Measurements from ENCODE around the gene EFHD1. TPM values are rescaled to one million over a fixed set of nuclear protein-coding genes. Genes with fewer than 3 reads are reported as not detected.

EFHD1 gene
- total and polyA plus RNA-seq, 2 of the 13 experiments (the other 11 are each of a cell fraction or from before 2014, with no cell fraction given), result 0.09 TPM; not detected in 1

DNA sequence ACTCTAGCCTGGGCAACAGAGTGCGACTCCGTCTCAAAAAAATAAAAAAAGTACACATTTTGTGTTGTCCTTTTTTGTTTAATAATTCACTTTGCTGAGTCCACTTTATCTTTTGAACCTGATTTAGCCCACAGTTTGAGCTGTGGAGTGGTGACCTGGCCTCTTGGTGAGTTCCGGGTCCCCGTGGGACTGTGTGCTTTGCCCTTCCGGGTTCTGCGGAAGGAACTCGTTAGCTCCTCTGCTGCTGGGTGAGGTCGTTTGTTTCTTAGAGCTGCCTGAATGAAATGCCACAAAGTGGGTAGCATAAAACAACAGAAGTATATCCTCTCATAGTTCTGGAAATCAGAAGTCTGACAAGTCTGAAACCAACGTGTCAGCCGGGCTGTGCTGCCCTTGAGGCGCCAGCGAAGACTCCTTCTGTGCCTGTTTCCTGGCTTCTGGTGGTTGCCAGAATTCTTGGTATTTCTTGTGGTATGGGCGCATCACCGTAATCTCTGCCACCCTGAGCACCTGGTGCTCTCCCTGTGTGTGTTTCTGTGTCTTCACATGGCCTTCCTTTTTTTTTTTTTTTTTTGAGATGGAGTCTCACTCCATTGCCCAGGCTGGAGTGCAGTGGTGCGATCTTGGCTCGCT, 3.5 kb downstream of the EFHD1 start (continued):
- TF ChIP-seq, protein P1, sequence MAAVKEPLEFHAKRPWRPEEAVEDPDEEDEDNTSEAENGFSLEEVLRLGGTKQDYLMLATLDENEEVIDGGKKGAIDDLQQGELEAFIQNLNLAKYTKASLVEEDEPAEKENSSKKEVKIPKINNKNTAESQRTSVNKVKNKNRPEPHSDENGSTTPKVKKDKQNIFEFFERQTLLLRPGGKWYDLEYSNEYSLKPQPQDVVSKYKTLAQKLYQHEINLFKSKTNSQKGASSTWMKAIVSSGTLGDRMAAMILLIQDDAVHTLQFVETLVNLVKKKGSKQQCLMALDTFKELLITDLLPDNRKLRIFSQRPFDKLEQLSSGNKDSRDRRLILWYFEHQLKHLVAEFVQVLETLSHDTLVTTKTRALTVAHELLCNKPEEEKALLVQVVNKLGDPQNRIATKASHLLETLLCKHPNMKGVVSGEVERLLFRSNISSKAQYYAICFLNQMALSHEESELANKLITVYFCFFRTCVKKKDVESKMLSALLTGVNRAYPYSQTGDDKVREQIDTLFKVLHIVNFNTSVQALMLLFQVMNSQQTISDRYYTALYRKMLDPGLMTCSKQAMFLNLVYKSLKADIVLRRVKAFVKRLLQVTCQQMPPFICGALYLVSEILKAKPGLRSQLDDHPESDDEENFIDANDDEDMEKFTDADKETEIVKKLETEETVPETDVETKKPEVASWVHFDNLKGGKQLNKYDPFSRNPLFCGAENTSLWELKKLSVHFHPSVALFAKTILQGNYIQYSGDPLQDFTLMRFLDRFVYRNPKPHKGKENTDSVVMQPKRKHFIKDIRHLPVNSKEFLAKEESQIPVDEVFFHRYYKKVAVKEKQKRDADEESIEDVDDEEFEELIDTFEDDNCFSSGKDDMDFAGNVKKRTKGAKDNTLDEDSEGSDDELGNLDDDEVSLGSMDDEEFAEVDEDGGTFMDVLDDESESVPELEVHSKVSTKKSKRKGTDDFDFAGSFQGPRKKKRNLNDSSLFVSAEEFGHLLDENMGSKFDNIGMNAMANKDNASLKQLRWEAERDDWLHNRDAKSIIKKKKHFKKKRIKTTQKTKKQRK (IDR thresholded peaks at IDR 0.05; ENCODE audit: low read length), result no peak
- TF ChIP-seq, protein P2, sequence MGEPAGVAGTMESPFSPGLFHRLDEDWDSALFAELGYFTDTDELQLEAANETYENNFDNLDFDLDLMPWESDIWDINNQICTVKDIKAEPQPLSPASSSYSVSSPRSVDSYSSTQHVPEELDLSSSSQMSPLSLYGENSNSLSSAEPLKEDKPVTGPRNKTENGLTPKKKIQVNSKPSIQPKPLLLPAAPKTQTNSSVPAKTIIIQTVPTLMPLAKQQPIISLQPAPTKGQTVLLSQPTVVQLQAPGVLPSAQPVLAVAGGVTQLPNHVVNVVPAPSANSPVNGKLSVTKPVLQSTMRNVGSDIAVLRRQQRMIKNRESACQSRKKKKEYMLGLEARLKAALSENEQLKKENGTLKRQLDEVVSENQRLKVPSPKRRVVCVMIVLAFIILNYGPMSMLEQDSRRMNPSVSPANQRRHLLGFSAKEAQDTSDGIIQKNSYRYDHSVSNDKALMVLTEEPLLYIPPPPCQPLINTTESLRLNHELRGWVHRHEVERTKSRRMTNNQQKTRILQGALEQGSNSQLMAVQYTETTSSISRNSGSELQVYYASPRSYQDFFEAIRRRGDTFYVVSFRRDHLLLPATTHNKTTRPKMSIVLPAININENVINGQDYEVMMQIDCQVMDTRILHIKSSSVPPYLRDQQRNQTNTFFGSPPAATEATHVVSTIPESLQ (CRISPR knock-in tag; conservative IDR thresholded peaks at IDR 0.05), result no peak
- TF ChIP-seq PRMT3 (CRISPR knock-in tag; IDR thresholded peaks at IDR 0.05; ENCODE audit: borderline replicate concordance, low read depth), result no peak
- peak; percentile 52; the same call in 1 of the 2 replicates for TF ChIP-seq ELF1 (CRISPR knock-in tag; IDR thresholded peaks at IDR 0.05)
- no peak for TF ChIP-seq NFIC (IDR thresholded peaks at IDR 0.05; ENCODE audit: low read length)

DNA sequence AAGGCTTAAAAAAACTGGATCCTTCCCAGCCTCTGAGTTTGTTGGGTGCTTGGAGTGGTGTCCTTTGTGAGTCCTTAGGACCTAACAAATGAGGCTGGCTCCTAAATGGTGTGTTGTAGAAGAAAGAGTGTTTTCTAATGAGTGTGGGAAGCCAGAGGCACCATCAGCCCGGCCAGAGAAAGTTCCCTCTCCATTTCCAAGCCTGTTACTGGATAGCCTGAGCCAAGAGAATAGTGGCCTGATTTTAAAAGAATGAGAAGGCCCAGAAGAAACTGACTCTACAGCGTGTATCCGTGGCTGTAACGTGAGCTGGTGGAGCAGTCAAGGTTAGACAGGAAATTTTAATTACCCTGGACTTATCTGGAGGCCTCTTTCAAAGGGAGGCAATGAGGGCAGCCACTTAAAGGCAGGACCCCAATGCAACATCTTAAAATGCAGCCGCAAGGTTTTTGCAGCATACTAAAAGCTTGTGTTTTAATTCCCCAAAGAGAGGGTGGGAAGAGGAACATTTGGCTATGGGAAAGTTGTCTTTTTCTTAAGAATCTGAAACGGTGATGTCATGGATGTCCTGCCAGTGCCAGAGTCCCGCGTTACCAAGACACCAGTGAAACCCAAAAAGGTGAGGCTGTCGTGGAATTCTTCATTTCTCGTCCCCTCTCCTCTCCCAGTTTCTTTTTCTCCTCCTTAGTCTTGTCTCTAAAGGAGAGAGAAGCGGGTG, 4.6 kb downstream of the EFHD1 start:
- intact Hi-C loops (cut with micrococcal nuclease; ENCODE audit: unreplicated experiment) (no loop called here), in situ Hi-C loops (cut with HindIII; ENCODE audit: extremely low pct_ligation_motif_present, low pct_unique_long_range_greater_than_20kb) (no loop called here)
- 70% methylated on average over 11 of the region's 11 CpGs for WGBS (ENCODE audit: low lambda C conversion rate)
- FAIRE-seq (no peak), DNase-seq (ENCODE audit: low spot score) (no peak), ATAC-seq (no peak)
- no peak overlapping the region for H3K4me2 ChIP-seq (ENCODE audit: low read depth, low read length)
- no peak overlapping the region for H3K4me3 ChIP-seq (replicated peaks in 1 of 3; ENCODE audit: insufficient read depth in 1 of 3, low read depth in 2 of 3, low read length in 3 of 3)
- CTCF ChIA-PET (ENCODE audit: low intra/inter-chr PET ratio, low total read pairs), result no interaction called here
- BruUV-seq (replicated peaks), result no TSS peak
- no peaks in the 10 kb centered on the region for H4K20me1 ChIP-seq (ENCODE audit: insufficient read depth, low read length)
- H3K4me1 ChIP-seq (ENCODE audit: insufficient read depth, low read length), result peaks cover 18% of the 10 kb centered on the region
- no peak overlapping the region for H3K9ac ChIP-seq (ENCODE audit: insufficient read depth, low read depth, low read length)
- TF ChIP-seq SAFB2 (CRISPR knock-in tag; IDR thresholded peaks at IDR 0.05; ENCODE audit: borderline replicate concordance, low read depth) (no peak), ZNF350 (CRISPR knock-in tag; IDR thresholded peaks at IDR 0.05; ENCODE audit: borderline replicate concordance, low read depth) (no peak), NFKB2 (CRISPR knock-in tag; IDR thresholded peaks at IDR 0.05; ENCODE audit: borderline replicate concordance) (no peak), ATF7 (IDR thresholded peaks at IDR 0.05) (peak; percentile 48; the same call in 1 of the 2 replicates), ATF7 (CRISPR knock-in tag; IDR thresholded peaks at IDR 0.05) (no peak), ZNF138 (CRISPR knock-in tag; IDR thresholded peaks at IDR 0.05; ENCODE audit: low read depth) (no peak), ZNF550 (CRISPR knock-in tag; IDR thresholded peaks at IDR 0.05; ENCODE audit: borderline replicate concordance) (no peak)
- TF ChIP-seq, protein P3, sequence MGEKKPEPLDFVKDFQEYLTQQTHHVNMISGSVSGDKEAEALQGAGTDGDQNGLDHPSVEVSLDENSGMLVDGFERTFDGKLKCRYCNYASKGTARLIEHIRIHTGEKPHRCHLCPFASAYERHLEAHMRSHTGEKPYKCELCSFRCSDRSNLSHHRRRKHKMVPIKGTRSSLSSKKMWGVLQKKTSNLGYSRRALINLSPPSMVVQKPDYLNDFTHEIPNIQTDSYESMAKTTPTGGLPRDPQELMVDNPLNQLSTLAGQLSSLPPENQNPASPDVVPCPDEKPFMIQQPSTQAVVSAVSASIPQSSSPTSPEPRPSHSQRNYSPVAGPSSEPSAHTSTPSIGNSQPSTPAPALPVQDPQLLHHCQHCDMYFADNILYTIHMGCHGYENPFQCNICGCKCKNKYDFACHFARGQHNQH (CRISPR knock-in tag; IDR thresholded peaks at IDR 0.05), result no peak
- H3K27me3 ChIP-seq (ENCODE audit: control insufficient read depth in 1 of 2, insufficient read depth in 2 of 2, low read length in 2 of 2), result peaks cover 13 to 30% of the 10 kb centered on the region in 2 experiments
- POLR2A ChIA-PET, result no interaction called here
- H3K79me2 ChIP-seq (ENCODE audit: insufficient read depth, low read length), result no peaks in the 10 kb centered on the region
- no peak overlapping the region for H2AFZ ChIP-seq (ENCODE audit: low read length)
- H3K36me3 ChIP-seq (replicated peaks in 1 of 2; ENCODE audit: control insufficient read depth in 1 of 2, insufficient read depth in 2 of 2, low read length in 2 of 2), result no peaks in the 10 kb centered on the region
- H3K9me3 ChIP-seq (ENCODE audit: low read length), result no peaks in the 10 kb centered on the region
- no peak overlapping the region for H3K27ac ChIP-seq (ENCODE audit: extremely low read length, insufficient read depth, low read length)

Measured in HepG2 (cell line).